ENCODE measurements around the gene CEACAM1. TPM values are rescaled to one million over a fixed set of nuclear protein-coding genes. Genes with fewer than 3 reads are reported as not detected.

CEACAM1 gene
- polyA plus RNA-seq, 1 donor (not counting 4 experiments of a cell fraction or from before 2014, with no cell fraction given): 2.2 TPM

- dilution Hi-C loops (cut with MboI; ENCODE audit: extremely low pct_ligation_motif_present, low sequenced_read_pairs): no loop called here
- Histone ChIP-seq H3K9me1 (ENCODE audit: control insufficient read depth, extremely low read depth, insufficient read depth, low read length) (no peaks in the 10 kb centered on the region), H3K27me3 (ENCODE audit: control insufficient read depth, extremely low read depth, insufficient read depth, low read length) (peaks cover 23% of the 10 kb centered on the region), H3K4me3 (ENCODE audit: control insufficient read depth in 2 of 3, extremely low read depth in 1 of 3, insufficient read depth in 2 of 3, low read depth in 1 of 3, low read length in 3 of 3) (no peak overlapping the region), H3K79me2 (ENCODE audit: control insufficient read depth, insufficient read depth, low read length) (no peaks in the 10 kb centered on the region), H3K9me3 (ENCODE audit: control insufficient read depth, low read depth, low read length) (peaks cover 2% of the 10 kb centered on the region), H3K4me1 (ENCODE audit: control insufficient read depth, extremely low read depth, insufficient read depth, low read length) (peaks cover 1% of the 10 kb centered on the region), H3K36me3 (ENCODE audit: control insufficient read depth in 2 of 2, extremely low read depth in 1 of 2, insufficient read depth in 2 of 2, low read length in 2 of 2) (no peaks in the 10 kb centered on the region), H3K27ac (ENCODE audit: control insufficient read depth, insufficient read depth, low read length) (no peak overlapping the region), H2AFZ (ENCODE audit: control insufficient read depth, low read length) (no peak overlapping the region), H3K9ac (ENCODE audit: control insufficient read depth, extremely low read depth, insufficient read depth, low read length) (no peak overlapping the region), H4K20me1 (ENCODE audit: control insufficient read depth, extremely low read depth, insufficient read depth, low read length) (no peaks in the 10 kb centered on the region), H3K4me2 (ENCODE audit: control insufficient read depth, extremely low read depth, insufficient read depth, low read depth, low read length) (no peak overlapping the region)
- FAIRE-seq: no peak
- no peak for DNase-seq (ENCODE audit: low read depth, low spot score)
- TF ChIP-seq EZH2 (IDR thresholded peaks at IDR 0.05; ENCODE audit: low read length) (no peak), CTCF (optimal IDR thresholded peaks at IDR 0.05 in 1 of 3, IDR thresholded peaks at IDR 0.05 in 1 of 3, conservative IDR thresholded peaks at IDR 0.05 in 1 of 3; ENCODE audit: extremely low read depth in 1 of 3, insufficient read depth in 2 of 3, low read length in 3 of 3) (no peak)
These were observed 25.8 kb upstream of the CEACAM1 start for GRCh38 chr19:42554046-42554575.

- Histone ChIP-seq H3K9me3 (ENCODE audit: control insufficient read depth, low read depth, low read length) (peaks cover 2% of the 10 kb centered on the region), H3K9me1 (ENCODE audit: control insufficient read depth, extremely low read depth, insufficient read depth, low read length) (no peaks in the 10 kb centered on the region), H3K79me2 (ENCODE audit: control insufficient read depth, insufficient read depth, low read length) (no peaks in the 10 kb centered on the region), H3K36me3 (ENCODE audit: control insufficient read depth in 2 of 2, extremely low read depth in 1 of 2, insufficient read depth in 2 of 2, low read length in 2 of 2) (no peaks in the 10 kb centered on the region), H4K20me1 (ENCODE audit: control insufficient read depth, extremely low read depth, insufficient read depth, low read length) (no peaks in the 10 kb centered on the region), H3K4me3 (ENCODE audit: control insufficient read depth in 2 of 3, extremely low read depth in 1 of 3, insufficient read depth in 2 of 3, low read depth in 1 of 3, low read length in 3 of 3) (no peak overlapping the region), H2AFZ (ENCODE audit: control insufficient read depth, low read length) (no peak overlapping the region), H3K27ac (ENCODE audit: control insufficient read depth, insufficient read depth, low read length) (no peak overlapping the region), H3K9ac (ENCODE audit: control insufficient read depth, extremely low read depth, insufficient read depth, low read length) (no peak overlapping the region), H3K4me1 (ENCODE audit: control insufficient read depth, extremely low read depth, insufficient read depth, low read length) (no peaks in the 10 kb centered on the region), H3K4me2 (ENCODE audit: control insufficient read depth, extremely low read depth, insufficient read depth, low read depth, low read length) (no peak overlapping the region), H3K27me3 (ENCODE audit: control insufficient read depth, extremely low read depth, insufficient read depth, low read length) (peaks cover 23% of the 10 kb centered on the region)
- FAIRE-seq: no peak
- dilution Hi-C loops (cut with MboI; ENCODE audit: extremely low pct_ligation_motif_present, low sequenced_read_pairs): no loop called here
- no peak for TF ChIP-seq CTCF (optimal IDR thresholded peaks at IDR 0.05 in 1 of 3, IDR thresholded peaks at IDR 0.05 in 1 of 3, conservative IDR thresholded peaks at IDR 0.05 in 1 of 3; ENCODE audit: extremely low read depth in 1 of 3, insufficient read depth in 2 of 3, low read length in 3 of 3)
- no peak for TF ChIP-seq EZH2 (IDR thresholded peaks at IDR 0.05; ENCODE audit: low read length)
- DNase-seq (ENCODE audit: low read depth, low spot score): no peak
These were observed 25.2 kb upstream of the CEACAM1 start for GRCh38 chr19:42553292-42554045.
